Motor neuron (in vitro differentiated cells): Measurements from ENCODE around the gene SOX21. TPM values are rescaled to one million over a fixed set of nuclear protein-coding genes. Genes with fewer than 3 reads are reported as not detected.

Experiments
- ATAC-seq, 8 experiments: fragments of 200-7000 bp; cut with Tn5 transposase; replicated peaks in 6 of 8; 2 replicates each; pipeline ENCODE4 v1.8.0; 2021; ENCODE audit warnings: mild to moderate bottlenecking in 8 of 8, moderate library complexity in 8 of 8
- H3K27ac ChIP-seq, 2 donors: fragments of 250-450 bp; sonication (Bioruptor Pico); 2 replicates each; pipeline ENCODE4 v1.9.0; 2021; ENCODE audit warnings: antibody characterized with exemption in 2 of 2, mild to moderate bottlenecking in 2 of 2, moderate library complexity in 1 of 2
- H3K4me1 ChIP-seq, 2 donors: fragments of 250-450 bp; sonication (Bioruptor Pico); replicated peaks in 1 of 2; 2 replicates each; pipeline ENCODE4 v1.6.1; 2021; ENCODE audit warnings: antibody characterized with exemption in 2 of 2, mild to moderate bottlenecking in 2 of 2, moderate library complexity in 1 of 2
- H3K4me3 ChIP-seq, 5 donors: fragments of 250-450 bp; sonication (Bioruptor Pico); 2 replicates each; pipeline ENCODE4 v1.9.0; 2021; ENCODE audit warnings: antibody characterized with exemption in 5 of 5, mild to moderate bottlenecking in 5 of 5, moderate library complexity in 4 of 5
- WGBS, 10 experiments: fragments of 450-650 bp; shearing (Covaris generic); methylation state at CpG; one replicate each; pipeline ENCODE4 v1.0.0; 2022; 5-methylcytosine and 5-hydroxymethylcytosine counted together
- in situ Hi-C, 9 experiments: fragments of 400-800 bp; cut with MboI; loops; one replicate each; pipeline ENCODE4 v1.15.0; 2021; ENCODE audit warnings: low sequenced_read_pairs in 9 of 9, low pct_unique_long_range_greater_than_20kb in 2 of 9; ENCODE audit not compliant: unreplicated experiment in 9 of 9
- total RNA-seq, 8 experiments: library from RNA; unstranded; fragments of 300-600 nt; gene quantifications; 2 replicates each; pipeline versions ENCODE4 v1.2.3 to v1.2.4, GENCODE V29; 2022

Gene SOX21
- total RNA-seq, 8 experiments from 2014 or later: 0.10 to 37.1 (median 7.4) TPM; not detected in 2

- in situ Hi-C loops: loop anchor here in 2 of 9 experiments (25.0 kb wide), 2 partner anchors 230 to 455 kb away; no protein-coding TSS in a partner anchor
- peak overlapping the region; percentile 76 to 86 for H3K27ac ChIP-seq
- ATAC-seq: peak in 5 of 8 experiments; percentile 18 to 39 (median 20)
These were observed 4.8 kb downstream of the SOX21 start for GRCh38 chr13:94707400-94708021.

GRCh38 chr13:94706843-94707399 lies 5.4 kb downstream of the SOX21 start:
- peak in 5 of 8 experiments; percentile 55 to 68 (median 61) for ATAC-seq
- Histone ChIP-seq H3K27ac (peak overlapping the region; percentile 76 to 86), H3K4me1 (peaks cover 17 to 25% of the 10 kb centered on the region in 2 donors), H3K4me3 (peak overlapping the region; percentile 29 to 72 (median 42))
- in situ Hi-C loops: loop anchor here in 2 of 9 experiments (25.0 kb wide), 2 partner anchors 230 to 455 kb away; no protein-coding TSS in a partner anchor
- 0 to 17% (median 3%) methylated on average over 1 to 14 of the region's 15 CpGs; no CpG with 5 or more reads in 1 of the 10 experiments for WGBS, 10 experiments

More at GRCh38 chr13:94707400-94708021, 4.8 kb downstream of the SOX21 start:
- H3K4me1 ChIP-seq: peaks cover 17 to 25% of the 10 kb centered on the region in 2 donors
- 0 to 17% (median 1%) methylated on average over 2 to 26 of the region's 41 CpGs for WGBS, 10 experiments
- peak overlapping the region; percentile 29 to 72 (median 42) for H3K4me3 ChIP-seq

GRCh38 chr13:94706101-94706842 lies 6.1 kb downstream of the SOX21 start:
- ATAC-seq: peak in 5 of 8 experiments; percentile 28 to 52 (median 37)
- H3K27ac ChIP-seq: peak overlapping the region; percentile 23 to 33
- peaks cover 17 to 25% of the 10 kb centered on the region in 2 donors for H3K4me1 ChIP-seq
- peak overlapping the region in 1 of 5 donors; percentile 58 for H3K4me3 ChIP-seq
- in situ Hi-C loops: loop anchor here in 2 of 9 experiments (25.0 kb wide), 2 partner anchors 231 to 456 kb away; no protein-coding TSS in a partner anchor
- WGBS, 10 experiments: 2 to 28% (median 8%) methylated on average over 6 to 16 of the region's 16 CpGs

DNA sequence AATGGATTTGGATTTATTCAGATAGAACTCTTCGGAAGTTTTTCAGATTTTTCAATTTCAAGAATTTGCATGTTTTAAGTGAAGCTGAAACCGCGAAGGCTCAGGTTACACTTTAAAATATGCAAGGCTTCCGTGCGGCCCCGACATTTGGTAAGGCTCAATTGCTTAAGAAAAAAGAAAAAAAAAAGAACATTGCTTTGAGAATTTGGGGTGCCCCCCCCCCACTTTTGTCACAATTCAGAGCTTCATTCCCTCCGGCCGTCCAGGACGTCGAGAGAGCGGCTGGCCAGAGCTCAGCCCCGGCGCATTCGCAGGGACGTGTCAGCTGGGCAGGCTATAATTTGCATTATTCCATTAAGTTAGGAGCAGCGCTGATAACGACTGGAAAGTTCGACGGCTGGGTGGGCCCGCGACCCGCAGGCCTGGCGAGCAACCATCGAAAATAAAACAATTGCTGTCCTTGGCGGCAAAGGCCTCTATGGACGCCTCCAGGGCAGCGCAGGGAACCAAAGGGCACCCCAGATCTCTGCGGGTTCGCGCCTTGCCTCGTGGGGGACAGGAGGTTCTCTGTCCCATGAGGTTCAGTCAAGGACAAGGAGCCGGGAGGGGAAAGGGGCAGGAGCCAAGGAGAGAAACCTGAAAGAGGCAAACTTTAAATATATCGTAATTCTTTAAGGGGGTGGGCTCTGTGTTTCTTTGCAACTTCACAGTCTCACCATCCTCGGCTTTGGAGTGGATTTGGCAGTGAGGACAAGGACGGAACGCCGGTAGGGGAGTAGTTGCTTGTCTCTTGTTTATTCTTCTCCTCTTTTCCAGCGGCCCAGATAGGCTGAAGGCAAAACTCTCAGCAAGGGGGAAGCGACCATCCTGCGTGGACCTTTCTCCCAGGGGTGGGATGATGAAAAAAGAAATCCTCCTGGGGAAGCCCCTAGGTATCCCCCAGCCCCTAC lies 7.0 kb downstream of the SOX21 start:
- in situ Hi-C loops: loop anchor here in 2 of 9 experiments (25.0 kb wide), 2 partner anchors 232 to 457 kb away; no protein-coding TSS in a partner anchor
- peak in 1 of 8 experiments; percentile 16 for ATAC-seq
- peaks cover 17 to 25% of the 10 kb centered on the region in 2 donors for H3K4me1 ChIP-seq
- no peak overlapping the region for H3K4me3 ChIP-seq
- H3K27ac ChIP-seq: peak overlapping the region; percentile 23 to 33
- WGBS, 10 experiments: 3 to 50% (median 24%) methylated on average over 6 to 25 of the region's 40 CpGs; no CpG with 5 or more reads in 1 of the 10 experiments

DNA sequence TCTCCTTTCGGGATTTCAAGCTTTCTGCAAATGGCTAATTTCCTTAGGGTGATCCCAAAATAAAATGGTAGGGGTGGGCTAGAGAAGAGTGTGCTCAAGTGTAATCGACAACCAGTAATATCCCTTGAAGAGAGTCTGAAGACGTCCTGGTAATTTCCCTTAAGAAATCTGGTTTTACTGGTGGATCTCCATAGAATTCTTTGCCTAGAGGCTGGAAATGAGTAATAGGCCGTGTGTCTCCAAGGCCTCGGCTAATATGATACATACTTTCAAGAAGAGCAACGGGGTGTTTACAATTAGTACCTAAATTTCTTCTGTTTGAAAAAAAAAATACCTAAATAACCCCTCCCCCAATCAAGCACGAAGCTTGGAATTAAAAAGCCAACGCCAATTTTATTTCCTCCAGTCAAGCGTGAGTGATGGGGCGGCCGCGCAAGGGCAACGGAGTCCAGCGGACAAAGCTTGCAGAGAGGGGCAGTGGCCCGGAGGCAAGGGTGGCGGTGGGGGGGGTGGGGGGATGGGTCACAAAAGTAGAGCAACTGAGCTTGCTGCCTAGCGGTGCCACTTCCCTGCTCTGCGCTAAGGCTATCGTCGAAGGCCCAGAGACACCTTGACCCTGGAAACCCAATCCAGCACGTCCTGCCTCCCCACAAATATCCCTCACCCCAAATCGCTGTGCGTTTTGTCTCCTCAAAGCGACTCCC lies 7.8 kb downstream of the SOX21 start:
- no peak for ATAC-seq
- in situ Hi-C loops: loop anchor here in 2 of 9 experiments (25.0 kb wide), 2 partner anchors 233 to 458 kb away; no protein-coding TSS in a partner anchor
- peak overlapping the region in 2 of 5 donors; percentile 27 to 29 for H3K4me3 ChIP-seq
- H3K4me1 ChIP-seq: peaks cover 17 to 25% of the 10 kb centered on the region in 2 donors
- WGBS, 10 experiments: 0 to 60% (median 7%) methylated on average over 1 to 21 of the region's 24 CpGs; no CpG with 5 or more reads in 1 of the 10 experiments
- no peak overlapping the region for H3K27ac ChIP-seq

GRCh38 chr13:94703721-94704314 lies 8.5 kb downstream of the SOX21 start:
- peak overlapping the region in 4 of 5 donors; percentile 9 to 29 (median 20) for H3K4me3 ChIP-seq
- WGBS, 10 experiments: 0 to 34% (median 9%) methylated on average over 1 to 16 of the region's 26 CpGs; no CpG with 5 or more reads in 1 of the 10 experiments
- no peak for ATAC-seq
- in situ Hi-C loops: loop anchor here in 2 of 9 experiments (25.0 kb wide), 2 partner anchors 233 to 458 kb away; no protein-coding TSS in a partner anchor
- H3K4me1 ChIP-seq: peaks cover 17 to 25% of the 10 kb centered on the region in 2 donors
- no peak overlapping the region for H3K27ac ChIP-seq

DNA sequence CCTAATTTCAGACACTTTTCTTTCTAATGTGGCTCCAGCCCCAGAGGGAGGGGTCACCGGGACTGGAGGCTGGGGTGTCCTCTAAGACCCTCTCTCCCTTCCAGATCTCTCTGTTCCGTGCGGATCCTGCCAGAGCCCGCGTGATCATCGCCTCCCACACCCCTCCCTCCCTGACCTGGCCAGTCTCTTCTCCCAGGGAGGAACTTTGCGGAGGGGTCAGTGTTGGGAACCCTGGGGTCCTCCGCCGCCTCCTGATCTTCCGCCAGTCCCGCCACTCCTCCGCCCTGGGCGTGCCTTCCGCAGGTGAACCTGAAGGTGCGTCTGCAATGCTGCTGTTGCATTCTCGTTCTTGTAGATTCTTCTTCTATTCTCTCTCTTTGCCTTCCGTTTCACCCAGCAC lies 9.1 kb downstream of the SOX21 start:
- H3K4me1 ChIP-seq: peaks cover 17 to 25% of the 10 kb centered on the region in 2 donors
- no peak overlapping the region for H3K27ac ChIP-seq
- in situ Hi-C loops: loop anchor here in 2 of 9 experiments (25.0 kb wide), 2 partner anchors 234 to 459 kb away; no protein-coding TSS in a partner anchor
- no peak for ATAC-seq
- peak overlapping the region; percentile 3 to 29 (median 13) for H3K4me3 ChIP-seq
- 0 to 60% (median 5%) methylated on average over 1 to 8 of the region's 17 CpGs; no CpG with 5 or more reads in 4 of the 10 experiments for WGBS, 10 experiments

GRCh38 chr13:94702181-94703041 lies 9.9 kb downstream of the SOX21 start:
- Histone ChIP-seq H3K4me3 (peak overlapping the region; percentile 8 to 29 (median 13)), H3K27ac (no peak overlapping the region), H3K4me1 (peaks cover 17 to 25% of the 10 kb centered on the region in 2 donors)
- WGBS, 10 experiments: 2 to 83% (median 17%) methylated on average over 2 to 16 of the region's 60 CpGs; no CpG with 5 or more reads in 3 of the 10 experiments
- in situ Hi-C loops: loop anchor here in 2 of 9 experiments (25.0 kb wide), 2 partner anchors 235 to 460 kb away; no protein-coding TSS in a partner anchor
- ATAC-seq: no peak

GRCh38 chr13:94701313-94702180 lies 10.8 kb downstream of the SOX21 start:
- WGBS, 10 experiments: 12 to 100% (median 95%) methylated on average over 4 to 19 of the region's 42 CpGs; no CpG with 5 or more reads in 4 of the 10 experiments
- ATAC-seq: no peak

More at GRCh38 chr13:94701313-94702180, 10.8 kb downstream of the SOX21 start:
- H3K4me3 ChIP-seq: no peak overlapping the region
- H3K27ac ChIP-seq: no peak overlapping the region
- in situ Hi-C loops: loop anchor here in 2 of 9 experiments (25.0 kb wide), 2 partner anchors 236 to 461 kb away; no protein-coding TSS in a partner anchor
- peaks cover 17 to 25% of the 10 kb centered on the region in 2 donors for H3K4me1 ChIP-seq
